A549 (cell line): ENCODE measurements around the gene PER1. TPM values are rescaled to one million over a fixed set of nuclear protein-coding genes. Genes with fewer than 3 reads are reported as not detected.

Source experiments
- ATAC-seq, 2 experiments: fragments of 200-7000 bp in 1 of 2; fragments of >200 bp in 1 of 2; cut with Nextera tagmentation in 1 of 2; cut with Tn5 transposase in 1 of 2; 3 replicates each; pipeline versions ENCODE4 v1.8.0 to v1.9.1; 2018 to 2020; ENCODE audit warnings: mild to moderate bottlenecking in 1 of 2, moderate library complexity in 1 of 2
- CTCF ChIA-PET: fragments of 300-600 bp; sonication (Branson Sonifier 250); formaldehyde crosslinking; extraction: SDS; loops from one replicate; lab custom pipeline; 2021; ENCODE audit warnings: antibody characterized with exemption, inconsistent platforms; lab: Yijun Ruan, JAX
- POLR2A ChIA-PET: fragments of 350-600 bp; formaldehyde crosslinking; extraction: SDS; loops from one replicate; lab custom pipeline; 2021; ENCODE audit warnings: antibody characterized with exemption, inconsistent platforms; lab: Yijun Ruan, JAX
- DNase-seq, 2 experiments: peaks; one replicate each; pipeline versions ENCODE4 v3.0.0 to v3.0.0-alpha.2; 2011 to 2016; ENCODE audit warnings: low read depth in 1 of 2, low spot score in 1 of 2
- FAIRE-seq: peaks from 2 replicates; lab custom pipeline; 2011; peaks lifted over from hg19 to GRCh38; lab: Jason Lieb, UNC
- H3K27ac ChIP-seq, 2 experiments: fragments of >200 bp; sonication (Bioruptor Twin); formaldehyde crosslinking; 3 replicates each; pipeline ENCODE4 v1.5.1; 2016 to 2017
- H3K4me1 ChIP-seq: fragments of >200 bp; sonication (Bioruptor Twin); formaldehyde crosslinking; 3 replicates; pipeline ENCODE4 v1.6.1; 2016
- H3K4me2 ChIP-seq: fragments of >200 bp; sonication (Bioruptor Twin); formaldehyde crosslinking; 3 replicates; pipeline ENCODE4 v1.6.1; 2016
- H3K4me3 ChIP-seq: fragments of >200 bp; sonication (Bioruptor Twin); formaldehyde crosslinking; 3 replicates; pipeline ENCODE4 v1.5.1; 2016
- H3K9me3 ChIP-seq: fragments of >200 bp; sonication (Bioruptor Twin); formaldehyde crosslinking; 3 replicates; pipeline ENCODE4 v1.6.1; 2016
- BCL3 ChIP-seq: fragments of >200 bp; sonication (Bioruptor Twin); formaldehyde crosslinking; IDR thresholded peaks from 3 replicates; pipeline ENCODE4 v1.6.1; 2016
- BHLHE40 ChIP-seq: IDR thresholded peaks from 2 replicates; pipeline ENCODE4 v1.6.1; 2012; ENCODE audit warnings: low read depth, low read length, inconsistent platforms
- CEBPB ChIP-seq, 2 experiments: fragments of >200 bp in 1 of 2; sonication (Bioruptor Twin) in 1 of 2; formaldehyde crosslinking in 1 of 2; IDR thresholded peaks; 2 replicates each; pipeline ENCODE4 v1.6.1; 2012 to 2016
- CHD2 ChIP-seq: fragments of 150-350 bp; IDR thresholded peaks from 2 replicates; pipeline ENCODE4 v1.6.1; 2014; ENCODE audit warnings: low read length; ENCODE audit not compliant: partially characterized antibody
- EP300 ChIP-seq, 2 experiments: fragments of >200 bp; sonication (Bioruptor Twin); formaldehyde crosslinking; IDR thresholded peaks; 2 replicates in 1 of 2; 3 replicates in 1 of 2; pipeline ENCODE4 v1.6.1; 2016 to 2017
- FOSL2 ChIP-seq, 2 experiments: fragments of 450-650 bp in 1 of 2; fragments of >200 bp in 1 of 2; sonication (Bioruptor Twin) in 1 of 2; formaldehyde crosslinking; IDR thresholded peaks; 2 replicates each; pipeline versions ENCODE4 v1.5.0 to v1.6.1; 2016 to 2020; ENCODE audit warnings: mild to moderate bottlenecking in 1 of 2, moderate library complexity in 1 of 2
- FOXS1 ChIP-seq: fragments of 250-450 bp; sonication (Bioruptor Pico); IDR thresholded peaks from 2 replicates; pipeline ENCODE4 v1.5.0; 2020; ENCODE audit warnings: mild to moderate bottlenecking, moderate library complexity
- HDAC2 ChIP-seq: fragments of 200-600 bp; sonication (generic); IDR thresholded peaks from 2 replicates; pipeline ENCODE4 v1.6.1; 2016
- JUNB ChIP-seq: fragments of >200 bp; sonication (Bioruptor Twin); formaldehyde crosslinking; IDR thresholded peaks from 2 replicates; pipeline ENCODE4 v1.6.1; 2016
- KDM1A ChIP-seq: fragments of 200-600 bp; sonication (generic); IDR thresholded peaks from 2 replicates; pipeline ENCODE4 v1.6.1; 2016; ENCODE audit warnings: low read depth, mild to moderate bottlenecking
- RAD21 ChIP-seq, 2 experiments: fragments of >200 bp in 1 of 2; sonication (Bioruptor Twin) in 1 of 2; formaldehyde crosslinking in 1 of 2; IDR thresholded peaks in 1 of 2; conservative IDR thresholded peaks in 1 of 2; 2 replicates in 1 of 2; 3 replicates in 1 of 2; pipeline ENCODE4 v1.6.1; 2012 to 2018; ENCODE audit warnings: inconsistent platforms in 1 of 2
- RARB ChIP-seq: fragments of 250-450 bp; sonication (Bioruptor Pico); IDR thresholded peaks from 2 replicates; pipeline ENCODE4 v1.8.0; 2021; ENCODE audit warnings: mild to moderate bottlenecking, moderate library complexity
- SMC3 ChIP-seq: fragments of >200 bp; sonication (Bioruptor Twin); formaldehyde crosslinking; IDR thresholded peaks from 3 replicates; pipeline ENCODE4 v1.6.1; 2018; ENCODE audit warnings: inconsistent platforms
- USF2 ChIP-seq: fragments of 450-650 bp; IDR thresholded peaks from 2 replicates; pipeline ENCODE4 v1.6.1; 2014; ENCODE audit warnings: antibody characterized with exemption
- ZC3H11A ChIP-seq: fragments of 450-650 bp; IDR thresholded peaks from 2 replicates; pipeline ENCODE4 v1.6.1; 2014; ENCODE audit warnings: antibody characterized with exemption, mild to moderate bottlenecking
- ZFP36 ChIP-seq: fragments of 450-650 bp; IDR thresholded peaks from 2 replicates; pipeline ENCODE4 v1.6.1; 2014; ENCODE audit warnings: borderline replicate concordance; ENCODE audit not compliant: partially characterized antibody
- ZSCAN20 ChIP-seq: fragments of 250-450 bp; sonication (Bioruptor Pico); IDR thresholded peaks from 2 replicates; pipeline ENCODE4 v1.8.0; 2022; ENCODE audit warnings: mild to moderate bottlenecking, moderate library complexity
- WGBS: methylation state at CpG from one replicate; pipeline ENCODE4 v1.1.6; 2017; ENCODE audit errors: missing lambda C conversion rate; 5-methylcytosine and 5-hydroxymethylcytosine counted together
- polyA plus RNA-seq, 4 experiments: library from polyadenylated mRNA; depleted of rRNA in 3 of 4; stranded (reverse); fragments of >200 nt; fragmentation: RNase III in 1 of 4; extraction: RNeasy Plus Mini Kit Qiagen cat#74134 plus additional on column Dnase treatment in 1 of 4; gene quantifications; 2 replicates in 3 of 4; 3 replicates in 1 of 4; pipeline ENCODE4 v1.2.3, GENCODE V29; 2011 to 2017
- TF ChIP-seq, protein P1 (sequence below): IDR thresholded peaks from 2 replicates; pipeline ENCODE4 v1.6.1; 2012
- TF ChIP-seq, protein P2 (sequence below): IDR thresholded peaks from 2 replicates; pipeline ENCODE4 v1.6.1; 2012
- TF ChIP-seq, protein P3 (sequence below): IDR thresholded peaks from 2 replicates; pipeline ENCODE4 v1.6.1; 2012; ENCODE audit warnings: low read depth, borderline replicate concordance

The PER1 gene
- polyA plus RNA-seq, 2 of the 4 experiments (the other 2 are of a cell fraction): 5.5 to 8.7 TPM

DNA sequence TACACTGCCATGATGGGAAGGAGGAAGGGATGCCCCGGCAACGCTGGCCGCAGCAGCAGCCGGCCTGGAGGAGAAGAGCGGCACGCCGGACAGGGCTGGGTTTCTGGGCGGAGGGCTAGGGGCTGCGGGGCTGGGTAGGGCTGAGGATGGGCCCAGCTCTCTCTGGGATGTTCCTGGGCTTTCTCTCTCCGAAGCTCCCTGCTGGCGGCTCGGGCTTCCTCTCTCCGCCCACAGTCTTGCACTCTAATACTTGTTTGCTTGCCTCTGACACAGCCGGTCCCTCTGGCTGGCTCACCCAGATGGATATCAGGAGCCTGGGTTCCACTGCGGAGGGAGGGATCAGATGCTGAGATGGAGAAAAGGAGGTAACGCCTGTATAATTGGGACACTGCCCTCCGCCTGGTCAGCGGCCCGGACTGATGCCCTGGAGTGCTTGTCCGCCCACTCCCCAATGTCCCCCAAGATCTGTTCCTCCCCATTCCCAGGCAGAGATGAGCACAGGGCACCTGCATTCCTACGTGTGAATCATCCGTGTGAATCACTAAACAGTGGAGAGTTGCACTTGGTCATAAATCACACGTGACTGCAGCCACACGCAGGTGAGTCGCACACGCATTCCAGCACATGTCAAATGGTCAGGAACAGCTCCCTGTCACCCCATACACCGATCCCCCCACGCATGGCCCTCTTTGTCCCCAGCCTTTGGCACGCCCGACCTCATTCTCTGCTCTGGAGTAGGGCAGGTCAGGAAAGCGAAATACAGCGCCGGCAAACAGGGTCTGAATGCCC, 34.0 kb downstream of the PER1 start, which contains the start of gene ALOXE3:
ALOXE3 (minus strand) TSS at position 535 of the 789 bp plus-strand sequence; CDS start at position 11, 524 bp downstream.
- Histone ChIP-seq H3K9me3 (no peaks in the 10 kb centered on the region), H3K4me1 (peaks cover 8% of the 10 kb centered on the region), H3K4me2 (peak within 1 kb of the TSS; percentile 89), H3K4me3 (peak within 1 kb of the TSS; percentile 51), H3K27ac (peak within 1 kb of the TSS; percentile 67 to 90)
- POLR2A ChIA-PET: interaction anchor here (1.5 to 4.4 kb wide), 3 partner anchors 39 to 105 kb away, joined by 4 to 41 read pairs (median 7); no protein-coding TSS in a partner anchor
- no peak for TF ChIP-seq HDAC2
- TF ChIP-seq, protein P1, sequence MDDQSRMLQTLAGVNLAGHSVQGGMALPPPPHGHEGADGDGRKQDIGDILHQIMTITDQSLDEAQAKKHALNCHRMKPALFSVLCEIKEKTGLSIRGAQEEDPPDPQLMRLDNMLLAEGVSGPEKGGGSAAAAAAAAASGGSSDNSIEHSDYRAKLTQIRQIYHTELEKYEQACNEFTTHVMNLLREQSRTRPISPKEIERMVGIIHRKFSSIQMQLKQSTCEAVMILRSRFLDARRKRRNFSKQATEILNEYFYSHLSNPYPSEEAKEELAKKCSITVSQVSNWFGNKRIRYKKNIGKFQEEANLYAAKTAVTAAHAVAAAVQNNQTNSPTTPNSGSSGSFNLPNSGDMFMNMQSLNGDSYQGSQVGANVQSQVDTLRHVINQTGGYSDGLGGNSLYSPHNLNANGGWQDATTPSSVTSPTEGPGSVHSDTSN: peak; percentile 58
- TF ChIP-seq FOSL2 (IDR thresholded peaks at IDR 0.05): peak; percentile 63
- TF ChIP-seq FOSL2 (CRISPR knock-in tag; IDR thresholded peaks at IDR 0.05): peak; percentile 92
- peak; percentile 58; the same call in 1 of the 2 replicates for TF ChIP-seq JUNB
- TF ChIP-seq CHD2: no peak
- TF ChIP-seq RARB (CRISPR knock-in tag): no peak
- no peak for TF ChIP-seq EP300 (IDR thresholded peaks at IDR 0.05)
- no peak for TF ChIP-seq ZFP36
- TF ChIP-seq RAD21 (conservative IDR thresholded peaks at IDR 0.05 in 1 of 2, IDR thresholded peaks at IDR 0.05 in 1 of 2): no peak
- TF ChIP-seq, protein P2, sequence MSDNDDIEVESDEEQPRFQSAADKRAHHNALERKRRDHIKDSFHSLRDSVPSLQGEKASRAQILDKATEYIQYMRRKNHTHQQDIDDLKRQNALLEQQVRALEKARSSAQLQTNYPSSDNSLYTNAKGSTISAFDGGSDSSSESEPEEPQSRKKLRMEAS: peak; percentile 89
- TF ChIP-seq CEBPB (IDR thresholded peaks at IDR 0.05): no peak
- TF ChIP-seq BHLHE40: peak; percentile 79
- peak; percentile 85 for TF ChIP-seq USF2
- no peak for TF ChIP-seq ZC3H11A
- WGBS: 10% methylated on average over 32 of the region's 33 CpGs
- ATAC-seq (peak; percentile 22 to 28), DNase-seq (peak; percentile 82 to 86), FAIRE-seq (peak; percentile 81)
- CTCF ChIA-PET: interaction anchor here (0.8 to 24.1 kb wide), 15 partner anchors 14 to 190 kb away, joined by 3 to 1490 read pairs (median 8); partner anchors contain the start of genes ALOX12B, BORCS6 and VAMP2

- CTCF ChIA-PET: interaction anchor here (0.8 to 24.1 kb wide), 12 partner anchors 13 to 127 kb away, joined by 3 to 1490 read pairs (median 16); partner anchors contain the start of genes ALOX12B and VAMP2
- TF ChIP-seq SMC3 (no peak), KDM1A (no peak), BCL3 (no peak), ZSCAN20 (CRISPR knock-in tag) (no peak), FOXS1 (CRISPR knock-in tag) (no peak), ZC3H11A (no peak)
- TF ChIP-seq, protein P3, sequence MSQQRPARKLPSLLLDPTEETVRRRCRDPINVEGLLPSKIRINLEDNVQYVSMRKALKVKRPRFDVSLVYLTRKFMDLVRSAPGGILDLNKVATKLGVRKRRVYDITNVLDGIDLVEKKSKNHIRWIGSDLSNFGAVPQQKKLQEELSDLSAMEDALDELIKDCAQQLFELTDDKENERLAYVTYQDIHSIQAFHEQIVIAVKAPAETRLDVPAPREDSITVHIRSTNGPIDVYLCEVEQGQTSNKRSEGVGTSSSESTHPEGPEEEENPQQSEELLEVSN: no peak
- TF ChIP-seq, all 56 proteins: peak for 0
- no peaks in the 10 kb centered on the region for H3K9me3 ChIP-seq
- FAIRE-seq (no peak), DNase-seq (no peak), ATAC-seq (no peak)
- H3K4me2 ChIP-seq: peak overlapping the region; percentile 89
- 80% methylated on average over 17 of the region's 18 CpGs for WGBS
- peaks cover 8% of the 10 kb centered on the region for H3K4me1 ChIP-seq
- H3K27ac ChIP-seq: peak overlapping the region; percentile 67 to 90
- peak overlapping the region; percentile 51 for H3K4me3 ChIP-seq
- POLR2A ChIA-PET: interaction anchor here (4.4 kb wide), 1 partner anchor 56 kb away, joined by 41 read pairs; no protein-coding TSS in a partner anchor
Observed at GRCh38 chr17:8117367-8117979, 34.7 kb downstream of the PER1 start.
